A673 (cell line): ENCODE data around the gene PAQR5. TPM values are rescaled to one million over a fixed set of nuclear protein-coding genes. Genes with fewer than 3 reads are reported as not detected.
A peak's percentile ranks its signal among the peaks of the same experiment; 100 is the strongest.

ENCODE experiments used
- BruUV-seq: library from RNA; stranded (reverse); fragments of 400-500 nt; replicated peaks from 2 replicates; lab custom pipeline; 2021; lab: Mats Ljungman, UMichigan
- CTCF ChIA-PET: fragments of 300-600 bp; sonication (Branson Sonifier 250); formaldehyde crosslinking; loops from one replicate; lab custom pipeline; 2022; ENCODE audit warnings: antibody characterized with exemption; lab: Charles Lee
- POLR2A ChIA-PET: fragments of 300-600 bp; sonication (Branson Sonifier 250); formaldehyde crosslinking; loops from one replicate; lab custom pipeline; 2022; ENCODE audit warnings: antibody characterized with exemption; ENCODE audit not compliant: low non-redundant PET; lab: Charles Lee
- DNase-seq: peaks from one replicate; pipeline ENCODE4 v3.0.0-alpha.2; 2015; ENCODE audit warnings: low spot score
- H3K27ac ChIP-seq: fragments of 200-600 bp; sonication (generic); 2 replicates; pipeline ENCODE4 v1.5.1; 2016; ENCODE audit warnings: mixed run types, low read depth, mild to moderate bottlenecking, mixed read lengths, antibody characterized with exemption, low read length; ENCODE audit not compliant: poor library complexity, severe bottlenecking
- H3K27me3 ChIP-seq: fragments of 200-600 bp; sonication (generic); replicated peaks from 2 replicates; pipeline ENCODE4 v1.6.1; 2017; ENCODE audit warnings: mixed run types, low read depth, mild to moderate bottlenecking, mixed read lengths, antibody characterized with exemption, low read length; ENCODE audit not compliant: insufficient read depth, poor library complexity
- H3K36me3 ChIP-seq: fragments of 200-600 bp; sonication (generic); 2 replicates; pipeline ENCODE4 v1.6.1; 2016; ENCODE audit warnings: mixed run types, mild to moderate bottlenecking, mixed read lengths, antibody characterized with exemption, low read length; ENCODE audit not compliant: insufficient read depth, poor library complexity, severe bottlenecking
- H3K4me1 ChIP-seq: fragments of 200-600 bp; sonication (generic); 2 replicates; pipeline ENCODE4 v1.6.1; 2017; ENCODE audit warnings: mixed run types, mild to moderate bottlenecking, mixed read lengths, antibody characterized with exemption, low read length; ENCODE audit not compliant: insufficient read depth, poor library complexity, severe bottlenecking
- H3K4me3 ChIP-seq: fragments of 200-600 bp; sonication (generic); 2 replicates; pipeline ENCODE4 v1.5.1; 2016; ENCODE audit warnings: low read depth, mixed run types, mild to moderate bottlenecking, mixed read lengths, low read length; ENCODE audit not compliant: poor library complexity, severe bottlenecking
- H3K9me3 ChIP-seq: fragments of 200-600 bp; sonication (generic); 2 replicates; pipeline ENCODE4 v1.6.1; 2016; ENCODE audit warnings: mixed run types, low read depth, mild to moderate bottlenecking, mixed read lengths, antibody characterized with exemption, low read length; ENCODE audit not compliant: poor library complexity, severe bottlenecking
- CTCF ChIP-seq: fragments of 300-800, 200-600 bp; sonication (generic); conservative IDR thresholded peaks from 2 replicates; pipeline ENCODE4 v1.5.1; 2017; ENCODE audit warnings: low read depth, mild to moderate bottlenecking, antibody characterized with exemption, low read length, moderate library complexity, mixed read lengths
- EZH2 ChIP-seq: fragments of 200-600 bp; sonication (generic); IDR thresholded peaks from 2 replicates; pipeline ENCODE4 v1.6.1; 2017; ENCODE audit warnings: borderline replicate concordance, low read depth, mild to moderate bottlenecking, mixed read lengths, antibody characterized with exemption, low read length; ENCODE audit not compliant: poor library complexity, severe bottlenecking
- intact Hi-C: fragments of 100-400 bp; cut with micrococcal nuclease; formaldehyde crosslinking; loops from one replicate; pipeline ENCODE4 v1.10.0; 2022; ENCODE audit not compliant: unreplicated experiment
- total RNA-seq: library from RNA; stranded (reverse); gene quantifications from 2 replicates; pipeline ENCODE4 v1.2.3, GENCODE V29; 2021

PAQR5 gene
- total RNA-seq, 1 experiment from 2014 or later, result 19.1 TPM

- peak; percentile 63 for TF ChIP-seq CTCF
- no peak for TF ChIP-seq EZH2
- DNase-seq, result peak; percentile 62
- Histone ChIP-seq H3K4me1 (no peaks in the 10 kb centered on the region), H3K36me3 (no peaks in the 10 kb centered on the region), H3K27ac (no peak overlapping the region), H3K27me3 (no peaks in the 10 kb centered on the region), H3K9me3 (no peaks in the 10 kb centered on the region), H3K4me3 (no peak overlapping the region)
- BruUV-seq, result no TSS peak
- CTCF ChIA-PET, result interaction anchor here (1.0 kb wide), 1 partner anchor 351 kb away, joined by 3 read pairs; no protein-coding TSS in a partner anchor
- POLR2A ChIA-PET, result no interaction called here
- intact Hi-C loops, result loop anchor here (5.0 kb wide), 1 partner anchor 353 kb away; no protein-coding TSS in a partner anchor
Observed at GRCh38 chr15:69410248-69410874, 111.6 kb downstream of the PAQR5 start.

GRCh38 chr15:69412274-69412673 is 113.6 kb downstream of the PAQR5 start:
- CTCF ChIA-PET, result no interaction called here
- intact Hi-C loops, result loop anchor here (5.0 kb wide), 1 partner anchor 355 kb away; no protein-coding TSS in a partner anchor
- H3K4me3 ChIP-seq, result no peak overlapping the region

DNA sequence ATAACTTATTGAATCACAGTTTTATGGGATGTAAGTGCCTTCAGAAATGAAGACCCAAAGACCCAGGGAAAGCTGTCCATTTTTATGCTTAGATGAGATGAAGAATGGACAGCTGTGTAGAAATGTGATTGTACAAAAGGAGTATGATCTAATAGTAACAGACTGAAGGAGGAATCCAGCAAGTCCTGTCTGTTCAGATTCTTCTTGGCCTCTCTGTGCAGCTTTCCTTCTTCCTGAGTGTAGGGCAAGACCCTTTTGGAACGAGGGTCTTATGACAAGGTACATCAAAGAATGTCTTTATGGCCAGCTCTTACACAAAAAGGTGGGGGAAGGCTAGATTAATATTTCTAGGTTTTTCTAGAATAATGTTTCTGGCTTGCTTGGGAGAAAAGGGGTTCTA is 114.0 kb downstream of the PAQR5 start:
- TF ChIP-seq EZH2 (no peak), CTCF (no peak)
- Histone ChIP-seq H3K4me1 (peaks cover 7% of the 10 kb centered on the region), H3K27me3 (no peaks in the 10 kb centered on the region), H3K4me3 (no peak overlapping the region), H3K9me3 (no peaks in the 10 kb centered on the region), H3K36me3 (peaks cover 17% of the 10 kb centered on the region), H3K27ac (no peak overlapping the region)
- no peak for DNase-seq
- CTCF ChIA-PET, result no interaction called here
- BruUV-seq, result no TSS peak
- intact Hi-C loops, result loop anchor here (5.0 kb wide), 1 partner anchor 355 kb away; no protein-coding TSS in a partner anchor
- POLR2A ChIA-PET, result no interaction called here

More at GRCh38 chr15:69412274-69412673, 113.6 kb downstream of the PAQR5 start:
- peaks cover 13% of the 10 kb centered on the region for H3K36me3 ChIP-seq
- peaks cover 7% of the 10 kb centered on the region for H3K4me1 ChIP-seq
- H3K27ac ChIP-seq, result no peak overlapping the region
- H3K27me3 ChIP-seq, result no peaks in the 10 kb centered on the region
- TF ChIP-seq EZH2, result no peak
- no peak for TF ChIP-seq CTCF
- no peaks in the 10 kb centered on the region for H3K9me3 ChIP-seq
- POLR2A ChIA-PET, result no interaction called here
- BruUV-seq, result no TSS peak
- no peak for DNase-seq
